PFSK-1 (cell line): ENCODE data around the gene CNGA3.

Experiments
- FOXP2 ChIP-seq: optimal IDR thresholded peaks from 2 replicates; pipeline ENCODE3; 2011; ENCODE audit warnings: borderline replicate concordance, control low read depth, inconsistent platforms; ENCODE audit not compliant: insufficient read depth; ENCODE audit errors: extremely low read length, extremely low read depth
- POLR2AphosphoS5 ChIP-seq: IDR thresholded peaks from 2 replicates; pipeline ENCODE4 v1.6.1; 2012; ENCODE audit warnings: low read depth, mild to moderate bottlenecking, control low read depth, low read length, moderate library complexity
- REST ChIP-seq, 2 experiments: IDR thresholded peaks; 2 replicates each; pipeline versions ENCODE4 v1.6.1 to v1.8.0; 2011 to 2012; ENCODE audit warnings: low read depth in 2 of 2, low read length in 2 of 2, control low read depth in 1 of 2, inconsistent platforms in 1 of 2, mild to moderate bottlenecking in 1 of 2, moderate library complexity in 1 of 2; ENCODE audit not compliant: insufficient read depth in 1 of 2
- SIN3A ChIP-seq: IDR thresholded peaks from 2 replicates; pipeline ENCODE4 v1.6.1; 2012; ENCODE audit warnings: mild to moderate bottlenecking, low read length, moderate library complexity, borderline replicate concordance; ENCODE audit not compliant: insufficient read depth
- TAF1 ChIP-seq: IDR thresholded peaks from 2 replicates; pipeline ENCODE4 v1.6.1; 2012; ENCODE audit warnings: low read length, control low read depth, borderline replicate concordance; ENCODE audit not compliant: insufficient read depth

The CNGA3 gene

GRCh38 chr2:98315957-98316356, 30.3 kb upstream of the CNGA3 start:
- no peak for TF ChIP-seq REST (IDR thresholded peaks at IDR 0.05; ENCODE audit: insufficient read depth in 1 of 2, low read depth in 2 of 2, low read length in 2 of 2)
- no peak for TF ChIP-seq FOXP2
- no peak for TF ChIP-seq SIN3A
- TF ChIP-seq POLR2AphosphoS5: no peak
- TF ChIP-seq TAF1: no peak

- TF ChIP-seq POLR2AphosphoS5: no peak
- no peak for TF ChIP-seq REST (IDR thresholded peaks at IDR 0.05; ENCODE audit: insufficient read depth in 1 of 2, low read depth in 2 of 2, low read length in 2 of 2)
- no peak for TF ChIP-seq SIN3A
These were observed 29.0 kb upstream of the CNGA3 start for GRCh38 chr2:98317214-98317613.

- TF ChIP-seq POLR2AphosphoS5: no peak
- no peak for TF ChIP-seq FOXP2
- no peak for TF ChIP-seq SIN3A
- no peak for TF ChIP-seq TAF1
- TF ChIP-seq REST (IDR thresholded peaks at IDR 0.05; ENCODE audit: insufficient read depth in 1 of 2, low read depth in 2 of 2, low read length in 2 of 2): no peak
These were observed 22.1 kb upstream of the CNGA3 start for GRCh38 chr2:98324181-98324580.

GRCh38 chr2:98327776-98328175, 18.5 kb upstream of the CNGA3 start:
- no peak for TF ChIP-seq TAF1
- TF ChIP-seq REST (IDR thresholded peaks at IDR 0.05; ENCODE audit: insufficient read depth in 1 of 2, low read depth in 2 of 2, low read length in 2 of 2): no peak
- no peak for TF ChIP-seq SIN3A
- no peak for TF ChIP-seq POLR2AphosphoS5
- TF ChIP-seq FOXP2: no peak

- TF ChIP-seq FOXP2: no peak
- no peak for TF ChIP-seq TAF1
- TF ChIP-seq POLR2AphosphoS5: no peak
- no peak for TF ChIP-seq REST (IDR thresholded peaks at IDR 0.05; ENCODE audit: insufficient read depth in 1 of 2, low read depth in 2 of 2, low read length in 2 of 2)
- no peak for TF ChIP-seq SIN3A
These were observed 16.7 kb upstream of the CNGA3 start for GRCh38 chr2:98329549-98329948.
